GM12874 (cell line): ENCODE data around the gene GPRC6A.

ENCODE experiments used
- CTCF ChIP-seq: IDR thresholded peaks from 2 replicates; pipeline ENCODE4 v1.5.1; 2011; ENCODE audit warnings: low read depth, mild to moderate bottlenecking, control low read depth, low read length, moderate library complexity; ENCODE audit not compliant: insufficient read depth

GPRC6A gene

GRCh38 chr6:116763048-116763447 lies 65.8 kb downstream of the GPRC6A start:
- no peak for TF ChIP-seq CTCF

- TF ChIP-seq CTCF, result no peak
Measured at GRCh38 chr6:116762235-116762634, 66.6 kb downstream of the GPRC6A start.

- TF ChIP-seq CTCF, result no peak
Measured at GRCh38 chr6:116761779-116762178, 67.1 kb downstream of the GPRC6A start.

GRCh38 chr6:116745176-116745575 lies 83.7 kb downstream of the GPRC6A start:
- no peak for TF ChIP-seq CTCF
